WTC11 (cell line): Measurements from ENCODE around the gene SUMF1. TPM values are rescaled to one million over a fixed set of nuclear protein-coding genes. Genes with fewer than 3 reads are reported as not detected.
A peak's percentile ranks its signal among the peaks of the same experiment; 100 is the strongest.

Experiments used
- ATAC-seq: fragments of 200-7000 bp; cut with Tn5 transposase; 2 replicates; pipeline ENCODE4 v1.10.0; 2021; ENCODE audit warnings: mild to moderate bottlenecking, moderate library complexity
- CTCF ChIA-PET: fragments of 300-600 bp; sonication (Branson Sonifier 250); formaldehyde crosslinking; loops from one replicate; lab custom pipeline; 2021; ENCODE audit warnings: antibody characterized with exemption; lab: Charles Lee
- POLR2A ChIA-PET: fragments of 350-600 bp; sonication (Branson Sonifier 250); formaldehyde crosslinking; loops from one replicate; lab custom pipeline; 2021; ENCODE audit warnings: antibody characterized with exemption; lab: Charles Lee
- DNase-seq: peaks from one replicate; pipeline ENCODE4 v3.0.0; 2021; ENCODE audit warnings: low spot score
- H3K27ac Mint-ChIP-seq: 2 replicates; pipeline ENCODE4 v1.8.0; 2021; ENCODE audit warnings: mixed read lengths
- H3K27me3 Mint-ChIP-seq: 2 replicates; pipeline ENCODE4 v1.8.0; 2021; ENCODE audit warnings: low read depth, mild to moderate bottlenecking, moderate library complexity, mixed read lengths
- H3K36me3 Mint-ChIP-seq: 2 replicates; pipeline ENCODE4 v1.8.0; 2021; ENCODE audit warnings: mixed read lengths
- H3K4me1 Mint-ChIP-seq: 2 replicates; pipeline ENCODE4 v1.8.0; 2022; ENCODE audit warnings: mixed read lengths
- H3K4me3 Mint-ChIP-seq: 2 replicates; pipeline ENCODE4 v1.8.0; 2021; ENCODE audit warnings: mild to moderate bottlenecking, moderate library complexity, mixed read lengths
- H3K9me3 Mint-ChIP-seq: 2 replicates; pipeline ENCODE4 v1.8.0; 2021; ENCODE audit warnings: mixed read lengths
- ATF3 ChIP-seq: sonication (generic); formaldehyde crosslinking; conservative IDR thresholded peaks from 2 replicates; pipeline ENCODE4 v1.8.1; 2022; ENCODE audit warnings: mild to moderate bottlenecking, missing genetic modification reagents
- CREB1 ChIP-seq: sonication (generic); formaldehyde crosslinking; IDR thresholded peaks from 2 replicates; pipeline ENCODE4 v1.8.0; 2023; ENCODE audit warnings: mild to moderate bottlenecking, missing genetic modification reagents
- E2F1 ChIP-seq: sonication (generic); formaldehyde crosslinking; IDR thresholded peaks from 2 replicates; pipeline ENCODE4 v1.8.0; 2022; ENCODE audit warnings: mild to moderate bottlenecking, missing genetic modification reagents
- E2F5 ChIP-seq: sonication (generic); formaldehyde crosslinking; IDR thresholded peaks from 2 replicates; pipeline ENCODE4 v1.8.1; 2022; ENCODE audit warnings: mild to moderate bottlenecking, moderate library complexity, missing genetic modification reagents
- EMX1 ChIP-seq: fragments of 250-450 bp; sonication (Bioruptor Pico); IDR thresholded peaks from 2 replicates; pipeline ENCODE4 v1.8.0; 2021; ENCODE audit warnings: mild to moderate bottlenecking
- FOXP4 ChIP-seq: sonication (generic); formaldehyde crosslinking; IDR thresholded peaks from 2 replicates; pipeline ENCODE4 v1.8.0; 2022; ENCODE audit warnings: mild to moderate bottlenecking, missing genetic modification reagents
- JAZF1 ChIP-seq: fragments of 250-450 bp; sonication (Bioruptor Pico); IDR thresholded peaks from 2 replicates; pipeline ENCODE4 v1.9.0; 2021; ENCODE audit warnings: moderate library complexity, mild to moderate bottlenecking, inconsistent platforms
- JUN ChIP-seq: sonication (generic); formaldehyde crosslinking; IDR thresholded peaks from 2 replicates; pipeline ENCODE4 v1.8.0; 2023; ENCODE audit warnings: mild to moderate bottlenecking, missing genetic modification reagents
- KAT7 ChIP-seq: sonication (generic); formaldehyde crosslinking; IDR thresholded peaks from 2 replicates; pipeline ENCODE4 v1.8.1; 2023; ENCODE audit warnings: missing genetic modification reagents, mild to moderate bottlenecking, borderline replicate concordance
- NFATC4 ChIP-seq: fragments of 250-450 bp; sonication (Bioruptor Pico); IDR thresholded peaks from 2 replicates; pipeline ENCODE4 v1.9.0; 2021; ENCODE audit warnings: mild to moderate bottlenecking
- NR2C2 ChIP-seq: sonication (generic); formaldehyde crosslinking; IDR thresholded peaks from 2 replicates; pipeline ENCODE4 v1.8.0; 2022; ENCODE audit warnings: mild to moderate bottlenecking, missing genetic modification reagents
- NR3C1 ChIP-seq: sonication (generic); formaldehyde crosslinking; conservative IDR thresholded peaks from 2 replicates; pipeline ENCODE4 v1.8.1; 2023; ENCODE audit warnings: low read depth, mild to moderate bottlenecking, missing genetic modification reagents
- SMAD3 ChIP-seq: sonication (generic); formaldehyde crosslinking; IDR thresholded peaks from 2 replicates; pipeline ENCODE4 v1.8.0; 2022; ENCODE audit warnings: missing genetic modification reagents, mild to moderate bottlenecking, borderline replicate concordance
- TCF7 ChIP-seq: sonication (generic); formaldehyde crosslinking; IDR thresholded peaks from 2 replicates; pipeline ENCODE4 v1.8.0; 2022; ENCODE audit warnings: mild to moderate bottlenecking, low read depth, missing genetic modification reagents, moderate library complexity
- USF1 ChIP-seq: sonication (generic); formaldehyde crosslinking; IDR thresholded peaks from 2 replicates; pipeline ENCODE4 v1.8.0; 2022; ENCODE audit warnings: mild to moderate bottlenecking, missing genetic modification reagents
- ZNF219 ChIP-seq: sonication (generic); formaldehyde crosslinking; IDR thresholded peaks from 2 replicates; pipeline ENCODE4 v1.8.0; 2023; ENCODE audit warnings: missing genetic modification reagents, mild to moderate bottlenecking, borderline replicate concordance
- ZSCAN18 ChIP-seq: fragments of 250-450 bp; sonication (Bioruptor Pico); IDR thresholded peaks from 2 replicates; pipeline ENCODE4 v2.1.2; 2022; ENCODE audit warnings: mild to moderate bottlenecking, moderate library complexity
- total RNA-seq: library from RNA; stranded (reverse); gene quantifications from 3 replicates; pipeline ENCODE4 v1.2.3, GENCODE V29; 2021

The SUMF1 gene
- total RNA-seq, 1 experiment from 2014 or later: 10.4 TPM

- Mint-ChIP-seq H3K9me3 (no peaks in the 10 kb centered on the region), H3K27ac (peak overlapping the region; percentile 15; the same call in 1 of the 2 replicates), H3K4me3 (no peak overlapping the region), H3K4me1 (peaks cover 22% of the 10 kb centered on the region), H3K27me3 (no peaks in the 10 kb centered on the region), H3K36me3 (no peaks in the 10 kb centered on the region)
- ChIA-PET POLR2A (interaction anchor here (2.2 kb wide), 1 partner anchor 11 kb away, joined by 11 read pairs; the partner anchor contains the start of gene ITPR1), CTCF (interaction anchor here (1.6 kb wide), 1 partner anchor 11 kb away, joined by 5 read pairs; the partner anchor contains the start of gene ITPR1)
- peak; percentile 35 for ATAC-seq
- DNase-seq: no peak
- TF ChIP-seq ZNF219 (CRISPR knock-in tag) (no peak), JAZF1 (CRISPR knock-in tag) (no peak), E2F1 (CRISPR knock-in tag) (no peak), FOXP4 (CRISPR knock-in tag) (no peak), ATF3 (CRISPR knock-in tag) (no peak), KAT7 (CRISPR knock-in tag) (no peak), NFATC4 (CRISPR knock-in tag) (no peak), CREB1 (CRISPR knock-in tag) (no peak), JUN (CRISPR knock-in tag) (no peak)
- TF ChIP-seq, all 79 proteins: peak for 0
Measured at GRCh38 chr3:4504340-4505261, 37.5 kb upstream of the SUMF1 start.

GRCh38 chr3:4503050-4503449 lies 36.0 kb upstream of the SUMF1 start:
- POLR2A ChIA-PET: interaction anchor here (2.2 kb wide), 1 partner anchor 10 kb away, joined by 11 read pairs; the partner anchor contains the start of gene ITPR1
- TF ChIP-seq USF1 (CRISPR knock-in tag) (no peak), TCF7 (CRISPR knock-in tag) (no peak), NR3C1 (CRISPR knock-in tag) (no peak), SMAD3 (CRISPR knock-in tag) (no peak), NFATC4 (CRISPR knock-in tag) (no peak), JAZF1 (CRISPR knock-in tag) (no peak), E2F5 (no peak), NR2C2 (no peak), ZSCAN18 (no peak), EMX1 (CRISPR knock-in tag) (no peak)
- DNase-seq (no peak), ATAC-seq (no peak)
- Mint-ChIP-seq H3K27me3 (no peaks in the 10 kb centered on the region), H3K4me3 (no peak overlapping the region), H3K4me1 (peaks cover 13% of the 10 kb centered on the region), H3K9me3 (no peaks in the 10 kb centered on the region), H3K27ac (no peak overlapping the region), H3K36me3 (no peaks in the 10 kb centered on the region)
- CTCF ChIA-PET: no interaction called here
